A673 (cell line): ENCODE data around the gene XAB2.

ENCODE experiments used
- CTCF ChIP-seq: fragments of 300-800, 200-600 bp; sonication (generic); conservative IDR thresholded peaks from 2 replicates; pipeline ENCODE4 v1.5.1; 2017; ENCODE audit warnings: low read depth, mild to moderate bottlenecking, antibody characterized with exemption, low read length, moderate library complexity, mixed read lengths
- EZH2 ChIP-seq: fragments of 200-600 bp; sonication (generic); IDR thresholded peaks from 2 replicates; pipeline ENCODE4 v1.6.1; 2017; ENCODE audit warnings: borderline replicate concordance, low read depth, mild to moderate bottlenecking, mixed read lengths, antibody characterized with exemption, low read length; ENCODE audit not compliant: poor library complexity, severe bottlenecking

- TF ChIP-seq CTCF (no peak), EZH2 (no peak)
These were observed 10.4 kb downstream of the XAB2 start for GRCh38 chr19:7618771-7619510.
